ENCODE data around the gene ATG5. TPM values are rescaled to one million over a fixed set of nuclear protein-coding genes. Genes with fewer than 3 reads are reported as not detected.
A peak's percentile ranks its signal among the peaks of the same experiment; 100 is the strongest.
"Not testable (repeated sequence)": the region's sequence is repeated elsewhere in the genome, so short reads cannot be mapped to it uniquely, and the experiment has no call there.

The ATG5 gene
- total RNA-seq, 2 experiments from 2014 or later: 31.2 to 32.4 TPM

DNA sequence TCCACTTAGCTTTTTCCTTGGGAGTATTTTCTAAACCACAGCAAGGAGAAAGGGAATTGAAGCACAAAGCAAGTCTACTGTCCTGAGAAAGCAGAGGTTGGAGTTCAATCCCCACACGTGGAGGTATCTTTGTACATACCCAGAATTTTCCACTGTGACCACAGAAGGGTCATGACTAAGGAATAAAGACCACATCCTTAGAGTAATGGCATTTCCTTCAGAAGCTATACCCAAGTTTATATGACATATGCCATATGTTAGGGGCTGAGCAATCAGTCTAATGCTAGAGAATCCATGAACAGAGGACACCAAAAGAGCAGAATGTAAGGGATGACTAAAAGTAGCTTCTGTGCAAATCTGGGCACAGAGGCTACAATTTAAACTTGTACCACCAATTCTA, 46.4 kb downstream of the ATG5 start:
- CTCF ChIA-PET: interaction anchor here (0.7 to 2.1 kb wide), 3 partner anchors 13 to 56 kb away, joined by 3 to 5 read pairs (median 3); no protein-coding TSS in a partner anchor
- Mint-ChIP-seq H3K4me3 (no peak overlapping the region), H3K9me3 (no peaks in the 10 kb centered on the region), H3K4me1 (ENCODE audit: low read depth) (peaks cover 47% of the 10 kb centered on the region), H3K36me3 (ENCODE audit: low read depth) (peaks cover 28% of the 10 kb centered on the region), H3K27ac (no peak overlapping the region), H3K27me3 (no peaks in the 10 kb centered on the region)
- no peak for DNase-seq
- ATAC-seq: peak; percentile 79
- TF ChIP-seq, protein P1, sequence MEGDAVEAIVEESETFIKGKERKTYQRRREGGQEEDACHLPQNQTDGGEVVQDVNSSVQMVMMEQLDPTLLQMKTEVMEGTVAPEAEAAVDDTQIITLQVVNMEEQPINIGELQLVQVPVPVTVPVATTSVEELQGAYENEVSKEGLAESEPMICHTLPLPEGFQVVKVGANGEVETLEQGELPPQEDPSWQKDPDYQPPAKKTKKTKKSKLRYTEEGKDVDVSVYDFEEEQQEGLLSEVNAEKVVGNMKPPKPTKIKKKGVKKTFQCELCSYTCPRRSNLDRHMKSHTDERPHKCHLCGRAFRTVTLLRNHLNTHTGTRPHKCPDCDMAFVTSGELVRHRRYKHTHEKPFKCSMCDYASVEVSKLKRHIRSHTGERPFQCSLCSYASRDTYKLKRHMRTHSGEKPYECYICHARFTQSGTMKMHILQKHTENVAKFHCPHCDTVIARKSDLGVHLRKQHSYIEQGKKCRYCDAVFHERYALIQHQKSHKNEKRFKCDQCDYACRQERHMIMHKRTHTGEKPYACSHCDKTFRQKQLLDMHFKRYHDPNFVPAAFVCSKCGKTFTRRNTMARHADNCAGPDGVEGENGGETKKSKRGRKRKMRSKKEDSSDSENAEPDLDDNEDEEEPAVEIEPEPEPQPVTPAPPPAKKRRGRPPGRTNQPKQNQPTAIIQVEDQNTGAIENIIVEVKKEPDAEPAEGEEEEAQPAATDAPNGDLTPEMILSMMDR (IDR thresholded peaks at IDR 0.05): no peak
- POLR2A ChIA-PET: interaction anchor here (0.9 kb wide), 1 partner anchor 33 kb away, joined by 3 read pairs; no protein-coding TSS in a partner anchor
- intact Hi-C loops (cut with micrococcal nuclease): no loop called here

GRCh38 chr6:106275692-106276091, 49.9 kb downstream of the ATG5 start:
- H3K36me3 Mint-ChIP-seq (ENCODE audit: low read depth): peaks cover 25% of the 10 kb centered on the region
- H3K4me1 Mint-ChIP-seq (ENCODE audit: low read depth): peaks cover 37% of the 10 kb centered on the region
- H3K27ac Mint-ChIP-seq: no peak overlapping the region
- no peaks in the 10 kb centered on the region for H3K9me3 Mint-ChIP-seq
- no peak overlapping the region for H3K4me3 Mint-ChIP-seq
- intact Hi-C loops (cut with micrococcal nuclease): no loop called here
- no peaks in the 10 kb centered on the region for H3K27me3 Mint-ChIP-seq
- ATAC-seq (peak; percentile 46), DNase-seq (no peak)
- ChIA-PET CTCF (interaction anchor here (0.9 to 1.9 kb wide), 2 partner anchors 53 to 190 kb away, joined by 3 to 5 read pairs; partner anchors contain the start of gene PRDM1), POLR2A (no interaction called here)
- TF ChIP-seq, protein P1 (IDR thresholded peaks at IDR 0.05): no peak

- peaks cover 21% of the 10 kb centered on the region for H3K36me3 Mint-ChIP-seq (ENCODE audit: low read depth)
- POLR2A ChIA-PET: interaction anchor here (1.6 kb wide), 1 partner anchor 189 kb away, joined by 6 read pairs; no protein-coding TSS in a partner anchor
- TF ChIP-seq, protein P1 (IDR thresholded peaks at IDR 0.05): no peak
- CTCF ChIA-PET: interaction anchor here (0.9 to 1.4 kb wide), 2 partner anchors 60 to 106 kb away, joined by 3 to 4 read pairs; no protein-coding TSS in a partner anchor
- intact Hi-C loops (cut with micrococcal nuclease): no loop called here
- peaks cover 5% of the 10 kb centered on the region for H3K9me3 Mint-ChIP-seq
- H3K4me1 Mint-ChIP-seq (ENCODE audit: low read depth): peaks cover 28% of the 10 kb centered on the region
- ATAC-seq (peak; percentile 10), DNase-seq (no peak)
- peak overlapping the region; percentile 41 for H3K27ac Mint-ChIP-seq
- no peaks in the 10 kb centered on the region for H3K27me3 Mint-ChIP-seq
- H3K4me3 Mint-ChIP-seq: no peak overlapping the region
Observed at GRCh38 chr6:106273087-106273486, 52.5 kb downstream of the ATG5 start.

DNA sequence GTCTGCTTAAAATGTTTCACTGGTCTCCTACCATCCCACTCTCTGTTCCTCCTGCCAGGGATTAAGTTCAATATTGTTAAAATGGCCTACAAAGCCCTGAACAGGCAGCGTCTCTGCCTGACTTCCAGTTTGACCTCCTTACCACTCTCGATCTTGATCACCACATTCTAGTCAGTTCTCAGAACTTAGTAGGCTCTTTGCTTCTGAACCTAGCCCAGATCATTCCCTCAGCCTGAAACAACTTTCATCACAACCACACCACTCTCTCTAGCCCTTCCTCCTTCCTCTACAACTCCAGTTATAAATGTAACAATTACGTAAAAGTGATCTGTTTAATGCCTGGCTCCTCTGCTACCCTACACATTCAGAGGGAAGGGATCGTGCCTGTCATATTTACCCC, 53.3 kb downstream of the ATG5 start:
- no peak for ATAC-seq
- Mint-ChIP-seq H3K9me3 (peaks cover 9% of the 10 kb centered on the region), H3K27ac (no peak overlapping the region), H3K36me3 (ENCODE audit: low read depth) (peaks cover 26% of the 10 kb centered on the region), H3K4me1 (ENCODE audit: low read depth) (peaks cover 33% of the 10 kb centered on the region), H3K4me3 (no peak overlapping the region), H3K27me3 (no peaks in the 10 kb centered on the region)
- POLR2A ChIA-PET: no interaction called here
- intact Hi-C loops (cut with micrococcal nuclease): no loop called here
- no peak for DNase-seq
- CTCF ChIA-PET: interaction anchor here (1.4 kb wide), 1 partner anchor 61 kb away, joined by 4 read pairs; no protein-coding TSS in a partner anchor
- TF ChIP-seq, protein P1 (IDR thresholded peaks at IDR 0.05): no peak

DNA sequence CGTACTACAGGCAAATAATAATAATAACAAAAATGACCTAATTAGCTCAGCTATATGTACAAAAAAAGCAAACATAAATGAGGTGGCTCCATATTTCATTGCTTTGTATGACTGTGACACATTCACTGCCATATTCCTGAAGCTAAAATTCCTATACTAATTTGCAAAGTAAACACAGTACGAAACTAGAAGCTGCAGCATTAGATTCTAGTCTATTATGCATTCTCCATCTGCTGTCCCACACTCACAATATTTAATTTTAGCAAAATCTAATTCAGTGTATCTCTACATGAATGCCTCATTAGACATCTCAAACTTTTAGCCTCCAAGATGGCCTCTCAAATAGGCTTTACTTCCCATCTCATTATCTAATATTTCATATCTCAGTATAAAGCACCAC, 55.1 kb downstream of the ATG5 start:
- TF ChIP-seq, protein P1 (IDR thresholded peaks at IDR 0.05): no peak
- DNase-seq (no peak), ATAC-seq (no peak)
- CTCF ChIA-PET: interaction anchor here (1.0 kb wide), 1 partner anchor 13 kb away, joined by 3 read pairs; no protein-coding TSS in a partner anchor
- Mint-ChIP-seq H3K27me3 (no peaks in the 10 kb centered on the region), H3K9me3 (peaks cover 25% of the 10 kb centered on the region), H3K36me3 (ENCODE audit: low read depth) (peaks cover 39% of the 10 kb centered on the region), H3K4me3 (no peak overlapping the region), H3K27ac (no peak overlapping the region), H3K4me1 (ENCODE audit: low read depth) (peaks cover 27% of the 10 kb centered on the region)
- intact Hi-C loops (cut with micrococcal nuclease): no loop called here
- POLR2A ChIA-PET: no interaction called here

GRCh38 chr6:106269268-106269919, 56.2 kb downstream of the ATG5 start:
- POLR2A ChIA-PET; H3K4me3 Mint-ChIP-seq; ATAC-seq; H3K27ac Mint-ChIP-seq; DNase-seq; intact Hi-C loops (cut with micrococcal nuclease); H3K27me3 Mint-ChIP-seq; CTCF ChIA-PET: not testable (repeated sequence)
- peaks cover 44% of the 10 kb centered on the region for H3K36me3 Mint-ChIP-seq (ENCODE audit: low read depth)
- H3K9me3 Mint-ChIP-seq: peaks cover 25% of the 10 kb centered on the region
- peaks cover 22% of the 10 kb centered on the region for H3K4me1 Mint-ChIP-seq (ENCODE audit: low read depth)

DNA sequence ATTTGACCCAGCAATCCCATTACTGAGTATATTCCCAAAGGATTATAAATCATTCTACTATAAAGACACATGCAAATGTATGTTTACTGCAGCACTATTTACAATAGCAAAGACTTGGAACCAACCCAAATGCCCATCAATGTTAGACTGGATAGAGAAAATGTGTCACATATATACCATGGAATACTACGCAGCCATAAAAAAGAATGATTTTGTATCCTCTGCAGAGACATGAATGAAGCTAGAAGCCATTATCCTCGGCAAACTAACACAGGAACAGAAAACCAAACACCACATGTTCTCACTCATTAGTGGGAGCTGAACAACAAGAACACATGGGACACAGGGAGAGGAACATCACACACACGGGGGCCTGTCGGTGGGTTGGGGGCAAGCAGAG, 57.1 kb downstream of the ATG5 start:
- H3K27ac Mint-ChIP-seq; intact Hi-C loops (cut with micrococcal nuclease); ATAC-seq; H3K27me3 Mint-ChIP-seq; H3K4me3 Mint-ChIP-seq; DNase-seq; CTCF ChIA-PET; POLR2A ChIA-PET: not testable (repeated sequence)
- Mint-ChIP-seq H3K4me1 (ENCODE audit: low read depth) (peaks cover 26% of the 10 kb centered on the region), H3K36me3 (ENCODE audit: low read depth) (peaks cover 48% of the 10 kb centered on the region), H3K9me3 (peaks cover 25% of the 10 kb centered on the region)

Measured in activated CD8-positive, alpha-beta T cell treated with anti-CD3 and anti-CD28 coated beads for 36 hours (primary cell).